Measurements from ENCODE around the gene RAB25.

The RAB25 gene

DNA sequence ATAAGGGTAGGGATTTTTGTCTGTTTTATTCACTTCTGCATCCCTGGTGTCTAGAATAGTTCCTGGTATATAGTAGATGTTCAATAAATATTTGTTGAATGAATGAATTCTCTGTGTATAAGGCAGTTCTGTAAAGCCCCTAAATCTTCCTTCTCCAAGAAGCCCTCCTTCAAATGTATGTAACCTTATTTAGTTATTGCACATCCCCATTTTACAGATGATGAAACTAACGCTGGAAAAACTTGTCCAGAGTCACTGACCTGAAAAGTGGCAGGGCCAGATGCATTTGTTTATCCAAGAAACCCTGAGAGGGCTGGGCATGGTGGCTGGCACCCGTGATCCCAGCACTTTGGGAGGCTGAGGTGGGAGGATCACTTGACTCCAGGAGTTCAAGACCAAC, 49.3 kb downstream of the RAB25 start:
- no peak for DNase-seq (ENCODE audit: extremely low read depth, low read depth)
- TF ChIP-seq, protein P1, sequence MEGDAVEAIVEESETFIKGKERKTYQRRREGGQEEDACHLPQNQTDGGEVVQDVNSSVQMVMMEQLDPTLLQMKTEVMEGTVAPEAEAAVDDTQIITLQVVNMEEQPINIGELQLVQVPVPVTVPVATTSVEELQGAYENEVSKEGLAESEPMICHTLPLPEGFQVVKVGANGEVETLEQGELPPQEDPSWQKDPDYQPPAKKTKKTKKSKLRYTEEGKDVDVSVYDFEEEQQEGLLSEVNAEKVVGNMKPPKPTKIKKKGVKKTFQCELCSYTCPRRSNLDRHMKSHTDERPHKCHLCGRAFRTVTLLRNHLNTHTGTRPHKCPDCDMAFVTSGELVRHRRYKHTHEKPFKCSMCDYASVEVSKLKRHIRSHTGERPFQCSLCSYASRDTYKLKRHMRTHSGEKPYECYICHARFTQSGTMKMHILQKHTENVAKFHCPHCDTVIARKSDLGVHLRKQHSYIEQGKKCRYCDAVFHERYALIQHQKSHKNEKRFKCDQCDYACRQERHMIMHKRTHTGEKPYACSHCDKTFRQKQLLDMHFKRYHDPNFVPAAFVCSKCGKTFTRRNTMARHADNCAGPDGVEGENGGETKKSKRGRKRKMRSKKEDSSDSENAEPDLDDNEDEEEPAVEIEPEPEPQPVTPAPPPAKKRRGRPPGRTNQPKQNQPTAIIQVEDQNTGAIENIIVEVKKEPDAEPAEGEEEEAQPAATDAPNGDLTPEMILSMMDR (IDR thresholded peaks at IDR 0.05; ENCODE audit: low read depth, low read length), result no peak

- TF ChIP-seq, protein P1 (IDR thresholded peaks at IDR 0.05; ENCODE audit: low read depth, low read length), result no peak
- DNase-seq (ENCODE audit: extremely low read depth, low read depth), result no peak
Measured at GRCh38 chr1:156111355-156111962, 50.5 kb downstream of the RAB25 start.

DNA sequence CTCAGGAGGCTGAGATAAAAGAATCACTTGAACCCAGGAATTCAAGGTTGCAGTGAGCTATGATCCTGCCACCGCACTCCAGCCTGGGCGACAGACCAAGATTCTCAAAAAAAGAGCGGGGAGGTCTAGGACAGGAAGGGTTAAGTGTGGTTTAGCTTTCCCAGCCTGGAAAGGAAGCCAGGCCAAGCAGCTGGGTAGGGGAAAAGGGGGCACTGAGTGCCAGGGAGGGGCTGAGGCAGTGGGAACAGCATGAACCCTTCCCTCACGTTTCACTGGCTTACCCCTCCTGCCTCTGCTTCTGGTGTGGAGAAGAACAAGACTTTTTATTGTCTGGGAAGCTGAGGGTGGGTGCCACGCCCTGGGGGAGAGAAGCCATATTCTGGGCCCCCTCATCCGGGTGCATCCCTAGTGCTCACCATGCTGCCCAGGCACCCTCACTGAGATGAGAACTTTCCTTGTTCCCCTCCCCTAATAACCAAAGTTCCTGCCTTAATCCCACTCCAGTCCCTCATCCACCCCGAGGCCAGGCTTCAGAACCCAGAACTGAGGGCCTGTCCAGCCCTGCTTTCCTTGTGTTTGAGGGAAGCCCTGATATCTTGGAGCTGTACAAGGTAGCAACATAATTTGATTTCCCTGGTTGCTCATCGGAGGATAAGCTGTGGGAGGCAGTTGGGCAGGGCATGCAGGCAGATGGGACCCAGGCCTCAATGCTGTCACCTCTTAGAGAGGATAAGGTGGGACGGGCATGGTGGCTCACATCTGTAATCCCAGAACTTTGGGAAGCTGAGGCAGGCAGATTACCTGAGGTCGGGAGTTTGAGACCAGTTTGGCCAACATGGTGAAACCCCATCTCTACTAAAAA, 51.5 kb downstream of the RAB25 start:
- no peak for DNase-seq (ENCODE audit: extremely low read depth, low read depth)

GRCh38 chr1:156113282-156113950, 52.5 kb downstream of the RAB25 start:
- TF ChIP-seq, protein P1 (IDR thresholded peaks at IDR 0.05; ENCODE audit: low read depth, low read length), result no peak
- DNase-seq (ENCODE audit: extremely low read depth, low read depth), result no peak

More for the DNA sequence above, 51.5 kb downstream of the RAB25 start:
- TF ChIP-seq, protein P1 (IDR thresholded peaks at IDR 0.05; ENCODE audit: low read depth, low read length), result no peak

GRCh38 chr1:156114101-156114918, 53.4 kb downstream of the RAB25 start, which contains the start of gene LMNA:
TSS of gene LMNA (plus strand) at chr1:156114711. CDS start at chr1:156114919, 208 bp downstream.
- TF ChIP-seq, protein P1 (IDR thresholded peaks at IDR 0.05; ENCODE audit: low read depth, low read length), result no peak; the same call in 1 of the 2 replicates
- DNase-seq (ENCODE audit: extremely low read depth, low read depth), result peak; percentile 94

DNA sequence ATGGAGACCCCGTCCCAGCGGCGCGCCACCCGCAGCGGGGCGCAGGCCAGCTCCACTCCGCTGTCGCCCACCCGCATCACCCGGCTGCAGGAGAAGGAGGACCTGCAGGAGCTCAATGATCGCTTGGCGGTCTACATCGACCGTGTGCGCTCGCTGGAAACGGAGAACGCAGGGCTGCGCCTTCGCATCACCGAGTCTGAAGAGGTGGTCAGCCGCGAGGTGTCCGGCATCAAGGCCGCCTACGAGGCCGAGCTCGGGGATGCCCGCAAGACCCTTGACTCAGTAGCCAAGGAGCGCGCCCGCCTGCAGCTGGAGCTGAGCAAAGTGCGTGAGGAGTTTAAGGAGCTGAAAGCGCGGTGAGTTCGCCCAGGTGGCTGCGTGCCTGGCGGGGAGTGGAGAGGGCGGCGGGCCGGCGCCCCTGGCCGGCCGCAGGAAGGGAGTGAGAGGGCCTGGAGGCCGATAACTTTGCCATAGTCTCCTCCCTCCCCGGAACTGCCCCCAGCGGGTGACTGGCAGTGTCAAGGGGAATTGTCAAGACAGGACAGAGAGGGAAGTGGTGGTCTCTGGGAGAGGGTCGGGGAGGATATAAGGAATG, 54.1 kb downstream of the RAB25 start:
- DNase-seq (ENCODE audit: extremely low read depth, low read depth), result no peak
- TF ChIP-seq, protein P1 (IDR thresholded peaks at IDR 0.05; ENCODE audit: low read depth, low read length), result no peak

All from AG09319 (cell line).